GM19193 (cell line): ENCODE data around the gene RASSF6.

Source experiments
- POLR2A ChIP-seq: IDR thresholded peaks from 4 replicates; pipeline ENCODE4 v1.6.1; 2011; ENCODE audit not compliant: insufficient read depth, insufficient read length; ENCODE audit errors: extremely low read depth

RASSF6 gene

DNA sequence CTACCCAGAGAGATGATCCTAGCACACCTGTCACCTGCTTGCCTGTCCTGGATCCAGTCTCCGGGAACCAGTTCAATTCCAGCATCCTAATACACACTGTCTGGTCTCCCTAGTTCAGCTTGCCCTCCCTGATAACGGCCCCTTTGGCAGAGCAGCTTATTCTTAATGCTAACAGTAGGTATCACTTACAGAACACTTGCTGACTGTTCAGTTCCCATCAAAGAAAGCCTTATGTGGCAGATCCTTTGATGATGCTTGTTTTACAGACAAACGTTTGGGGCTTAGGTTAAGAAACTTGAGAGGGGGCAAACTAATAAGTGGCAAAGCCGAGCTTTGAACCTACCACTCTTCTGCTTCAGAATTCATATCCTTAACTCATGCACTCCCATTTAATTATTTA lies 890 bp downstream of the RASSF6 start:
- no peak for TF ChIP-seq POLR2A

DNA sequence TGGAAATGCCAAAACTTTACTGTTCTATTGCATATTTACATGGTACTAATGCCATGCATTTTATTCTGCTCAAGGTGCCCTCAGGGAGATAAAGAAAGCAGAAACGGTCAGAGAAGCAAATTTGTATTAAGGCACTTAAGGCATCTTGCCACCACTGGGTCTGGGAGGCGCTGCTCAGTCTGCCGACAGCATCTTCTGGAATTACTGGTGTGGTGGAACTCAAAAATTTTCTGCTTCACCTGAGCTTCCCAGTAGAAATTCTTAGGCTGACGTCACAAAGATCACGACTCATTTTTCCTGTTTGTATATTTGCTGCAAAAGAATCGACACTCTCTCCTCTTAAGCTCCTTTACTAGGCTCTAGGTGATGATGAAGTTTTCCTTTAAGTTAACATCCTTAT lies 3.0 kb downstream of the RASSF6 start:
- TF ChIP-seq POLR2A: no peak

- no peak for TF ChIP-seq POLR2A
Observed at GRCh38 chr4:73615613-73616012, 4.6 kb downstream of the RASSF6 start.

DNA sequence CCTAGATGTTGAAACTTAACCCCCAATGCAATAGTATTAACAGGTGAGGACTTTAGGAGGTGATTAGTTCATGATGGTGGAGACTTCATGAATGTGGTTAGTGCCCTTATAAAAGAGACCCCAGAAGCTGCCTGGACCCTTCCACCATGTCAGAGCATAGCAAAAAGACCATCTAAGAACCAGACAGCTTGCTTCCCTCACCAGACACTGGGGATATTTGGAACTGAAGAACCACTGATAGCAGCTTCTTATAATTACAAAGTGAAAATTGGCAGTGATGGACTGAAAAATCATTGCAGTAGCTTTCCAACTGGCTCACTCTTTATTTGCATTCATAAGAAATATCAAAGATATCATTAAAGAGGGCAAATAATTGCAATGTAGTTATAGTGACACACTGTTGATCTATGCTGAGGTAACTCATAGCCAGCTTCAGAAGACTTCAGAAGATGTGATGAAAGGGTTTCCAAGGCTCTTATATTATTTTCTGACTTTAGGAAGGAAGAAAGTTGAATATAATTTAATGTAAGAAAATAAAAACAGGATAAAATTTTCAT lies 5.8 kb downstream of the RASSF6 start:
- TF ChIP-seq POLR2A: no peak

DNA sequence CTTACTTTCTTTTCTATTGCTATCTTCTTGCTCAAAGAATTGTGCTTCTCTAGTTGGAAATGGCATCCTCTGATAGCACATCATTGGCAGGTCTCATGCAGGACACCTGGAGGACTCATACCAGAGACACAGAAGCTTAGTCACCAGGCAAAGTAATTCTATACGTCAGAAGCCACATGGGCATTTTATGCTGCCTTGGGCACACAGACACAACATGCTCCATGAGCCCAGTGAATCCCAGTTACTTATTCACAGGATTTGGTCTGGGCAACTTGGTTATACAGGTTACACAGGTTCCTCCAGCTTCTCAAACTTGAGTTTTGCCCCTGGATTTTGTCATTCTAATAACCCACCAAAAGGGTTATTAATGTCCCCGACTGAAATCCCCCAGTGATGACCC lies 7.1 kb downstream of the RASSF6 start:
- no peak for TF ChIP-seq POLR2A

GRCh38 chr4:73612032-73612431 lies 8.2 kb downstream of the RASSF6 start:
- no peak for TF ChIP-seq POLR2A

GRCh38 chr4:73609706-73610105 lies 10.5 kb downstream of the RASSF6 start:
- no peak for TF ChIP-seq POLR2A

GRCh38 chr4:73608689-73609594 lies 11.3 kb downstream of the RASSF6 start:
- TF ChIP-seq POLR2A: no peak

DNA sequence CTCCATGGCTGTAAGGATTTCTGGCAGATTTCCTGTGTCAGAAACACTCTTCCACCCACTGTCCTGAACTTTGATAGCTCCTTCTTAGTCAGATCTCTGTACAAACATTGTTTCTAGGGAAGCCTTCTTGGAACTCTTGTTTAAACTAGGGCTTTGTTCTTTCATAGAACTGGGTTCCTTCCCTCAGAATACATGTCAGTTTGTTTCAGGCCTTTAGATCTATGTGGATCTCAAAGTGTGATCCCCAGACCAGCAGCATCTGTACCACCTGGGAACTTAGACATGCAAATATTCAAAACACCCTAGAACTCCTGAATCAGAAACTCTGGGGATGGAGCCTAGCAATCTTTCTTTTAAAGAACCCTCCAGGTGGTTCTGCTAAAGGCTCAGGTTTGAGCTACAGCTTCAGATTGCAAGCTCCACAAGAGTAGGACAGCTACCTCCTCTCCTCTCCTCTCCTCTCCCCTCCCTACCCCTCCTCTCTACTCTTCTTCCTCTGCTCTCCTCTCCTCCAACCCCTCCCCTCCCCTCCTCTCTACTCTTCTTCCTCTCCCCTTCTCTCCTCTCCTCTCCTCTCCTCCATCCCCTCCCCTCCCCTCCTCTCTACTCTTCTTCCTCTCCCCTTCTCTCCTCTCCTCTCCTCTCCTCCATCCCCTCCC lies 12.7 kb downstream of the RASSF6 start:
- TF ChIP-seq POLR2A: no peak

GRCh38 chr4:73606465-73606974 lies 13.7 kb downstream of the RASSF6 start:
- TF ChIP-seq POLR2A: no peak

DNA sequence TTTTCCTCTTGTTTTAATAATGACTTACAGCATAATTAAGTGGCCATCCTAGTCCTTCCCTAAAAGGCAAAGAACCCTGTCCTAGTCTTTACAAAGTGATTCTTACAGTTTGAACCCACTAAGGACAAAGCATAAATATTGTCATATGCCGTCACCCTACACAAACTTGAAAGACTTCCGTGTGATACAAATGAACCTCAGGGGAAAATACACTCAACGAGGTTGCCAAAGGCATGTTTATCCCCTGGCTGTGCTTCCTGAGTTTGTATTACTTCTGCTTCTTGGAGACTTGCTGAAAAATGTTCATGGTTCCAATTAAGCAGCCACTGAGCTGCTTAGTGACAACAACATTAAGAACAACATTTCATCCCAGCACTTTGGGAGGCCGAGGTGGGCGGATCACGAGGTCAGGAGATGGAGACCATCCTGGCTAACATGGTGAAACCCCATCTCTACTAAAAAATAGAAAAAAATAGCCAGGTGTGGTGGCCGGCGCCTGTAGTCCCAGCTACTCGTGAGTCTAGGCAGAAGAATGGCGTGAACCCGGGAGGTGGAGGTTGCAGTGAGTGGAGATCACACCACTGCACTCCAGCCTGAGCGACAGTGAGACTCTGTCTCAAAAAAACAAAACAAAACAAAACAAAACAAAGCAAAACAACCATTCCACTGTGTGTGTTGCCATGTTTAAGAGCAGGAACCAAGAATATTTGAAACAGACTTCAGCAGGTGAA lies 16.2 kb downstream of the RASSF6 start:
- TF ChIP-seq POLR2A: no peak

DNA sequence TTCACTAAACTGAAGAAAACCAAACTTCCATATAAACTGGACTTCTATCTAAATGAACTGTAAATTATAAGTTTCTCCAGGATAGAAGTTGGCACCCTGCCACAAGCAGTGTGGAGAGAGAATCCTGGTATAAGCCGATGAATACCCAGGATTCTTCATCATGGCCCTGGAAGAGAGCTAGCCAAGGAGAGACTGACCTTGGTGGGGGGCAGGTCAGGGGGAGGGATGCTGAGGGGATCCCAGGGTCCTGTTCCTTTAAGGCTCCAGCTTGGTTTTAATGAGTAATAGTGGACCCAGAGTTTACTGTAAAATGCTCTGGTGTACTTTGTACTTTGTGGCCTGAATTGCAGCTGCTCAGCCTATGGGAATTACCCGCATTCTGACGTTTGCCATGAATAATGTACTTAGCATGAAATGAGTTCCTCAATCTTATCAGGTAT lies 16.9 kb downstream of the RASSF6 start:
- no peak for TF ChIP-seq POLR2A

- no peak for TF ChIP-seq POLR2A
Observed at GRCh38 chr4:73600954-73601353, 19.3 kb downstream of the RASSF6 start.

GRCh38 chr4:73599182-73599581 lies 21.1 kb downstream of the RASSF6 start:
- TF ChIP-seq POLR2A: peak; percentile 47

DNA sequence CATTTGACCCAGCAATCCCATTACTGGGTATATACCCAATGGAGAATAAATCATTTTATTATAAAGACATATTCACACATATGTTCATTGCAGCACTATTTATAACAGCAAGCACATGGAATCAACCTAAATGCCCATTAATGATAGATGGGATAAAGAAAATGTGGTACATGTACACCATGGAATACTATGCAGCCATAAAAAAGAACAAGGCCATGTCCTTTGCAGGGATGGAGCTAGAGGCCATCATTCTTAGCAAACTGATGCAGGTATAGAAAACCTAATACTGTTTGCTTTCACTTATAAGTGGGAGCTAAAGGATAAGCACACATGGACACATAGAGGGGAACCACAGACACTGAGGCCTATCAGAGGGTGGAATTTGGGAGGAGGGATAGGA lies 22.6 kb downstream of the RASSF6 start:
- TF ChIP-seq POLR2A: no peak

- no peak for TF ChIP-seq POLR2A
Observed at GRCh38 chr4:73596001-73596400, 24.2 kb downstream of the RASSF6 start.
